Panc1 (cell line): ENCODE results near the gene KIF5B.

ENCODE experiments used
- POLR2AphosphoS5 ChIP-seq: IDR thresholded peaks from 2 replicates; pipeline ENCODE4 v1.6.1; 2012; ENCODE audit warnings: mild to moderate bottlenecking, low read depth, low read length, moderate library complexity
- SIN3A ChIP-seq: IDR thresholded peaks from 2 replicates; pipeline ENCODE4 v1.6.1; 2012; ENCODE audit warnings: low read depth, mild to moderate bottlenecking, low read length, moderate library complexity, borderline replicate concordance; ENCODE audit not compliant: insufficient read depth
- TF ChIP-seq, protein P1 (sequence below): fragments of 450-650 bp; IDR thresholded peaks from 2 replicates; pipeline ENCODE4 v1.5.1; 2017; ENCODE audit warnings: mild to moderate bottlenecking
- TF ChIP-seq, protein P2 (sequence below), 2 experiments: IDR thresholded peaks; 2 replicates each; pipeline ENCODE4 v1.6.1; 2011 to 2012; ENCODE audit warnings: low read depth in 2 of 2, control low read depth in 1 of 2, low read length in 1 of 2, mild to moderate bottlenecking in 1 of 2, moderate library complexity in 1 of 2; ENCODE audit not compliant: insufficient read depth in 1 of 2

DNA sequence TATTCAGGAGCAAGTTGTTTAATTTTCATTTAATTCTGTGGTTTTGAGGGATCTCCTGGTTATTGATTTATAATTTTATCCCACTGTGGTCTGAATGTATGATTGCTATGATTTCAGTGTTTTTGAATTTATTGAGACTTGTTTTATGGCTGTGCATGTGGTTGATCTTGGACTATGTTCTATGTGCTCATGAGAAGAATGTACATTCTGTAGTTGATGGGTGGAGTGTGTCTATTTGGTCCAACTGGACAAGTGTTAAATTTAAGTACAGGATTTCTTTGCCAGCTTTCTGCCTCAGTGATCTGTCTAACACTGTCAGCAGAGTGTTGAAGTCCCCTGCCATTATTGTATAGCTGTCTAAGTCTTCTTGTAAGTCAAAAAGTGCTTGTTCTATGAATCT is 34.8 kb upstream of the KIF5B start:
- TF ChIP-seq, protein P1, sequence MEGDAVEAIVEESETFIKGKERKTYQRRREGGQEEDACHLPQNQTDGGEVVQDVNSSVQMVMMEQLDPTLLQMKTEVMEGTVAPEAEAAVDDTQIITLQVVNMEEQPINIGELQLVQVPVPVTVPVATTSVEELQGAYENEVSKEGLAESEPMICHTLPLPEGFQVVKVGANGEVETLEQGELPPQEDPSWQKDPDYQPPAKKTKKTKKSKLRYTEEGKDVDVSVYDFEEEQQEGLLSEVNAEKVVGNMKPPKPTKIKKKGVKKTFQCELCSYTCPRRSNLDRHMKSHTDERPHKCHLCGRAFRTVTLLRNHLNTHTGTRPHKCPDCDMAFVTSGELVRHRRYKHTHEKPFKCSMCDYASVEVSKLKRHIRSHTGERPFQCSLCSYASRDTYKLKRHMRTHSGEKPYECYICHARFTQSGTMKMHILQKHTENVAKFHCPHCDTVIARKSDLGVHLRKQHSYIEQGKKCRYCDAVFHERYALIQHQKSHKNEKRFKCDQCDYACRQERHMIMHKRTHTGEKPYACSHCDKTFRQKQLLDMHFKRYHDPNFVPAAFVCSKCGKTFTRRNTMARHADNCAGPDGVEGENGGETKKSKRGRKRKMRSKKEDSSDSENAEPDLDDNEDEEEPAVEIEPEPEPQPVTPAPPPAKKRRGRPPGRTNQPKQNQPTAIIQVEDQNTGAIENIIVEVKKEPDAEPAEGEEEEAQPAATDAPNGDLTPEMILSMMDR, result no peak
- TF ChIP-seq POLR2AphosphoS5 (no peak), SIN3A (no peak)
- TF ChIP-seq, protein P2, sequence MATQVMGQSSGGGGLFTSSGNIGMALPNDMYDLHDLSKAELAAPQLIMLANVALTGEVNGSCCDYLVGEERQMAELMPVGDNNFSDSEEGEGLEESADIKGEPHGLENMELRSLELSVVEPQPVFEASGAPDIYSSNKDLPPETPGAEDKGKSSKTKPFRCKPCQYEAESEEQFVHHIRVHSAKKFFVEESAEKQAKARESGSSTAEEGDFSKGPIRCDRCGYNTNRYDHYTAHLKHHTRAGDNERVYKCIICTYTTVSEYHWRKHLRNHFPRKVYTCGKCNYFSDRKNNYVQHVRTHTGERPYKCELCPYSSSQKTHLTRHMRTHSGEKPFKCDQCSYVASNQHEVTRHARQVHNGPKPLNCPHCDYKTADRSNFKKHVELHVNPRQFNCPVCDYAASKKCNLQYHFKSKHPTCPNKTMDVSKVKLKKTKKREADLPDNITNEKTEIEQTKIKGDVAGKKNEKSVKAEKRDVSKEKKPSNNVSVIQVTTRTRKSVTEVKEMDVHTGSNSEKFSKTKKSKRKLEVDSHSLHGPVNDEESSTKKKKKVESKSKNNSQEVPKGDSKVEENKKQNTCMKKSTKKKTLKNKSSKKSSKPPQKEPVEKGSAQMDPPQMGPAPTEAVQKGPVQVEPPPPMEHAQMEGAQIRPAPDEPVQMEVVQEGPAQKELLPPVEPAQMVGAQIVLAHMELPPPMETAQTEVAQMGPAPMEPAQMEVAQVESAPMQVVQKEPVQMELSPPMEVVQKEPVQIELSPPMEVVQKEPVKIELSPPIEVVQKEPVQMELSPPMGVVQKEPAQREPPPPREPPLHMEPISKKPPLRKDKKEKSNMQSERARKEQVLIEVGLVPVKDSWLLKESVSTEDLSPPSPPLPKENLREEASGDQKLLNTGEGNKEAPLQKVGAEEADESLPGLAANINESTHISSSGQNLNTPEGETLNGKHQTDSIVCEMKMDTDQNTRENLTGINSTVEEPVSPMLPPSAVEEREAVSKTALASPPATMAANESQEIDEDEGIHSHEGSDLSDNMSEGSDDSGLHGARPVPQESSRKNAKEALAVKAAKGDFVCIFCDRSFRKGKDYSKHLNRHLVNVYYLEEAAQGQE (IDR thresholded peaks at IDR 0.05; ENCODE audit: insufficient read depth in 1 of 2, low read depth in 2 of 2, low read length in 1 of 2), result no peak
